HG02973 (cell line): ENCODE data around the gene ADAMTS17.

ENCODE experiments used
- ATAC-seq: cut with Tn5 transposase; IDR thresholded peaks from one replicate; pipeline ENCODE4 v1.9.1; 2021; ENCODE audit warnings: moderate library complexity; ENCODE audit not compliant: unreplicated experiment

ADAMTS17 gene

GRCh38 chr15:100279849-100280248 lies 61.9 kb downstream of the ADAMTS17 start:
- no peak for ATAC-seq

GRCh38 chr15:100279446-100279845 lies 62.3 kb downstream of the ADAMTS17 start:
- no peak for ATAC-seq

- no peak for ATAC-seq
These were observed 63.0 kb downstream of the ADAMTS17 start for GRCh38 chr15:100278596-100279380.

- ATAC-seq = no peak
These were observed 64.5 kb downstream of the ADAMTS17 start for GRCh38 chr15:100277087-100277855.

- no peak for ATAC-seq
These were observed 65.3 kb downstream of the ADAMTS17 start for GRCh38 chr15:100276506-100276905.

GRCh38 chr15:100275641-100276040 lies 66.1 kb downstream of the ADAMTS17 start:
- ATAC-seq = no peak

- no peak for ATAC-seq
These were observed 71.9 kb downstream of the ADAMTS17 start for GRCh38 chr15:100269831-100270230.

GRCh38 chr15:100266166-100266565 lies 75.6 kb downstream of the ADAMTS17 start:
- ATAC-seq = no peak

- no peak for ATAC-seq
These were observed 76.1 kb downstream of the ADAMTS17 start for GRCh38 chr15:100265641-100266035.

- ATAC-seq = no peak
These were observed 76.7 kb downstream of the ADAMTS17 start for GRCh38 chr15:100264994-100265640.

- no peak for ATAC-seq
These were observed 77.9 kb downstream of the ADAMTS17 start for GRCh38 chr15:100263721-100264455.

- ATAC-seq = no peak
These were observed 78.7 kb downstream of the ADAMTS17 start for GRCh38 chr15:100263031-100263430.

- ATAC-seq = no peak
These were observed 80.2 kb downstream of the ADAMTS17 start for GRCh38 chr15:100261302-100262240.

- no peak for ATAC-seq
These were observed 82.5 kb downstream of the ADAMTS17 start for GRCh38 chr15:100259266-100259665.

GRCh38 chr15:100256970-100257650 lies 84.7 kb downstream of the ADAMTS17 start:
- no peak for ATAC-seq

GRCh38 chr15:100256101-100256969 lies 85.4 kb downstream of the ADAMTS17 start:
- no peak for ATAC-seq

GRCh38 chr15:100255644-100256043 lies 86.1 kb downstream of the ADAMTS17 start:
- no peak for ATAC-seq

- no peak for ATAC-seq
These were observed 87.1 kb downstream of the ADAMTS17 start for GRCh38 chr15:100254691-100255090.
